HG03378 (cell line): ENCODE results near the gene TMEM87B.

Experiments used
- ATAC-seq: cut with Tn5 transposase; IDR thresholded peaks from one replicate; pipeline ENCODE4 v1.9.1; 2021; ENCODE audit warnings: mild to moderate bottlenecking, moderate library complexity; ENCODE audit not compliant: unreplicated experiment

TMEM87B gene

DNA sequence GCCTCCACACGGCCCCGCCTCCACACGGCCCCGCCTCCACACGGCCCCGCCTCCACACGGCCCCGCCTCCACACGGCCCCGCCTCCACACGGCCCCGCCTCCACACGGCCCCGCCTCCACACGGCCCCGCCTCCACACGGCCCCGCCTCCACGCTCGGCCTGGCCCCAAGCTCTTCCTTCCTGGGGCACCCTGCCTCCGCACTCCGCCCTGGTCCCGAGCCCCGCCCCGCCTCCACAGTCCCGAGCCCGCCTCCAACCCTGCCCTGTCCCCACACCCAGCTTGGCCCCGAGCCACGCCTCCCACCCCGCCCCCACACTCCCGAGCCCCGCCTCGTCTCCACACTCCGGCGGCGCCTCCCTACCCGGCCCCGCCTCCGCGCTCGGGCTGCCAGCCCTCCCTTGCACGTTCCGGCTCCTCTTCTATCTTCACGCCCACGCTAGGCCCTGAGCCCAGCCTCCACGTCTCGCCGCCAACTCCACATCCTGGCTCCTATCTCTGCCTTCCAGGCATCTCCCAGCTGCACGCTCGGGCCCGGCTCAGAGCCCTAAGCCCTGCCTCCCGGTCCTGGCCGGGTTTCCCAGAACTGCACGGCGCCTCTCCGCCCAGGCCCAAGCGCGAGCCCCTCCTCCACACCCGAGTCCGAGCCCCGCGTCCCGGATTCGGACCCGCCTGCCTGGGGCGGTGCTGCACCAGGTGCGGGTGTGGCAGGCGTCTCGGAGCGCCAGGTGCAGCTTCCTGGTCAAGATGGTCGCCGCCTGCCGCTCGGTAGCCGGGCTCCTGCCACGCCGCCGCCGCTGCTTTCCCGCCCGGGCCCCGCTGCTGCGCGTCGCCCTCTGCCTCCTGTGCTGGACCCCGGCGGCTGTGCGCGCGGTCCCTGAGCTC lies at the start of gene TMEM87B:
TSS of gene TMEM87B (plus strand) at position 423 of the 883 bp plus-strand sequence. CDS start at position 746, 323 bp downstream.
- peak; percentile 48 for ATAC-seq

GRCh38 chr2:112005406-112006075 lies 49.5 kb upstream of the TMEM87B start:
- ATAC-seq: no peak

DNA sequence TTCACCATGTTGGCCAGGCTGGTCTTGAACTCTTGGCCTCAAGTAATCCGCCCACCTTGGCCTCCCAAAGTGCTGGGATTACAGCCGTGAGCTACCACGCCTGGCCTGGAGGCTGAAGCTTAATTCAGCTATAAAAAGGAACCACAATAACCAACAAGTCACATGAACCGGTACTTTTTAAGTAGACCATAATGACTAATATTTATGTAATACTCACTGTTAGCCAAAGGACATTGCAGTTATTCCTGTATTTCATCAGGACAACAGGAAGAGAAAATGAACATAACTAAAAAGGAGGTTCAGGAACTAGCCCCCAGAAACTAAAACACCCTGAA lies 49.0 kb upstream of the TMEM87B start:
- ATAC-seq: no peak

DNA sequence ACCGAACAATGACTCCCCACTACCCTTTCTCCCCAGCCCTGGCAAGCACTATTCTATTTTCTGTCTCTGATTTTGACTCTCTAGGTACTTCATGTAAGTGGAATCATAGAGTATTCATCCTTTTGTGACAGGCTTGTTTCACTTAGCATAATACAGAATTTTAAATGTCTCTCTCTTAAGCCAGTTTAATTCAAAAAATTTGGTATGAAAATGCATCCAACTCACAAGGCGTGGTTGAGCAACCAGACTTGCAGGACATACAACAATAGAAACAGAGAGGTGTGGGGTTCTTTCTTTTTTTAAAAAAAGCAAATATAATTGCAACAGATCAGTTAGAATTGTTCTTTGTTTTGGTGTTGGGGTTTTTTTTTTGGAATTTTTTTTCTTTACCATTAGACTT lies 47.6 kb upstream of the TMEM87B start:
- ATAC-seq: no peak

- no peak for ATAC-seq
Measured at GRCh38 chr2:112008910-112009485, 46.1 kb upstream of the TMEM87B start.

DNA sequence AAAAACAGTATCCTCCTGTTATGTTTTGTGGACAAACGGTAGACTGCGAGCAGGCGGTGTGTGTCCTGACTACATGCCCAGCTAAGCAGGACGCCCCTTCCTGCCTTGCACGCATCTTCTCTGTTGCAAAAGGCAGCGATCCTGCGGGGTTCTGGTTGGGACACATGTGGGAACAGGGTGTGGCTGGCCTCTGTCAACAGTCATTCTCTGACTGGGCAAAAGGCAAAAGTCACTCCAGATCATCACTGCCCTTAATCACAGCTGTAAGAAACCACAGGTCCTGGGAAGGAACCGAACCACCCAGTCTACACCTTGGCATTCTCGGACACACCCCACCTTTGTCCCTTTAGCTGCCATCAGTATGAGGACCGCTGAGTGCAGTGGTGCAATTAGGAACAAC lies 44.3 kb upstream of the TMEM87B start:
- no peak for ATAC-seq

- ATAC-seq: no peak
Measured at GRCh38 chr2:112012556-112012955, 42.5 kb upstream of the TMEM87B start.

- ATAC-seq: no peak
Measured at GRCh38 chr2:112018846-112019245, 36.2 kb upstream of the TMEM87B start.

DNA sequence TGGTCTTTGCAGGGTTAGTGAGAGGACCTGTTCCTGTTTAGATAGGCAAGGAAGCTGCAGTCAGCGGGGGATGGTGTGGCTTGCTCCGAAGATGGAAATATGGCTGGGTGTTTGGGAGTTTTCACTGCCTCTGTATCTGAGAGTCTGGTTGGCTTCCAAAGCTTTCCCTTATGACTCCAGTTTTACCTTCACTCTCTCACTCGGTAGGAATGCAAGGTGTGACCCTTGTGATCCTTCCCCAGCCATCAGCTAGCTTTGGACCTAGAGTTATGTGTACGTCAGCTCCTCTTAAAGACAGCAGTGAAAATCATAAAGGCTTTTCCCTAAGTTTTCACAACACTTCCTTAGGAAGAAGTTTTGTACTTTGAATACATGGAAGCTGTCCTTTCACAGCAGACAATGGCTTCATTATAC lies 35.5 kb upstream of the TMEM87B start:
- ATAC-seq: no peak

DNA sequence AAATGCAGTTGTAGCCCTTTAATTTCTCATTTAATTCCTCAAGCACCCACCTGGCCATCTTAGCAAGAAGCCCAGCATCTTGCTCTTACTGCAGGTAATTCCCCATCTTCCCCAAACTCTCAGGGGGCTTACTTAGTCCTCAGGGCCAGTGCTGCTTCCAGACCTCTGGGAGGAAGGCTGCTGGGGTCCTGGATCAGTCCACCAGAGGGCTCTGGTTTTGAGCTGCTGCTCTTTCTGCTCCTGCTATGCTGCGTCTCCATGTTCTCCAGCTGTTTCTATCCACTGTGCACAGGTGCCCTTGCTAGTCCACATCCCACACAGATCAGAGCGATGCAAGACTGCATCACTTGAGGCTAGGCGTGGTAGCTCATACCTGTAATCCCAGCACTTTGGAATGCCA lies 34.5 kb upstream of the TMEM87B start:
- ATAC-seq: no peak

GRCh38 chr2:112021290-112021689 lies 33.8 kb upstream of the TMEM87B start:
- ATAC-seq: no peak

- no peak for ATAC-seq
Measured at GRCh38 chr2:112021781-112022231, 33.3 kb upstream of the TMEM87B start.

- ATAC-seq: no peak
Measured at GRCh38 chr2:112023707-112024106, 31.4 kb upstream of the TMEM87B start.

GRCh38 chr2:112024231-112024630 lies 30.8 kb upstream of the TMEM87B start:
- no peak for ATAC-seq

DNA sequence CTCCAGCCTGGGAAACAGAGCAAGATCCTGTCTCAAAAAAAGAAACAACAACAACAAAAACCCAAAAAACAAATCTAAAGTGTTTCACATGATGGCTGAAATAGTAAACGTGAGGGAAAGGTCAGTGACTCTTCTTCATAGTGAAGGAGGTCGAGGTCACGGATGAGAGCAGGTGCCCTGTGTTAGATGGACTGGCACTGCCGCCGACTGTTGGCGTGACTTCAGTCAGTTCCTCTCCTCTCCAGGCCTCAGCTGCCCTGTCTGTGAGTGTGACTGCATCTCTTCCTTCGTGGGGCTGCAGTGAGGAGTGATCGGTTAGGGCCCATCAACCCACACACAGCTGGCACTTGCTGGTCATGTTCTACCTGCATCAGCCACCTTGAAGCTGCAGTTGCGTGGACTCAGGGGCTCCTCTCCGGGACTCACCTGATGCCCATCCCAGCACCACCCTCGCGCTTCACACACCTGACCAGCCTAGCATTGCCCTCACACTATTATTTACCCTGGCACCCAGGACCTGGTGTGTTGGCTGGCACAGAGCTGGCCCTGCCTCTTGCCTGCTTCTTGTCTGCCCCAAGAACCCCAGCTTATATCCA lies 30.1 kb upstream of the TMEM87B start:
- ATAC-seq: no peak

DNA sequence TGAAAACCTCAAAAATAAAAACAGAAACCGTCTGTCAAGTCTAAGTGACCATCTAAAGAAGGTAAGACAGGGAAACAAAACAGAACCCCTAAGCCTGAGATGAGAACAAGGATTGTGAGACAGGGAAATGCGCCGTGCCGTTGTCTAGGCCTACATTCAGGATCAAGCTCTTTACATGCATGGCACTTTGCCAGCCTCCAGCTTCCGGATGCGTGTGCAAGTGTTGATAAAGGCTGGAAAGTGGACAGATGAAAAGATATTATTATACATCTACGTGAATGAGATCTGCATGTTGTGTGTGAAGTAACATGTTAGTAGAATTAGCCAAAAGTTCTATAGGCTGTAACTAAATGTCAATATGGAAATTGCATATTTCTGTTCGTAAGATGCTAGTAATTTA lies 28.6 kb upstream of the TMEM87B start:
- ATAC-seq: no peak

DNA sequence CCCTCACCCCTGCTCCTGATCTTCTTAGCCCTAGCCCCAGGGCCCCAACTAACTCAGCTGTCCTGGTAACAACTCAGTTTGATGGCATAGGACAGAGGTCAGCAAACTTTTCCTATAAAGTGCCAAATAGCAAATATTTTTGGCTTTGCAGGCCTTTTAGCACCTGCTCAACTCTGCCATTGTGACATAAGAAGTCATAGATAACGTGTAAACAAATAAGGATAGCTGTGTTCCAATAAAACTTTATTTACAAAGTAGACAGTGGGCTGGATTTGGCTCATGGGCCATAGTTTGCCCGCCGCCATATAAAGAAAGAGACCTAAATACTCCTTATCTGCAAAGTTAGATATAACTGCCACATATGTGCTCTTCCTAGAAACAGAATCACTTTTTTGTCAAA lies 27.3 kb upstream of the TMEM87B start:
- no peak for ATAC-seq

GRCh38 chr2:112029164-112029563 lies 25.9 kb upstream of the TMEM87B start:
- no peak for ATAC-seq

DNA sequence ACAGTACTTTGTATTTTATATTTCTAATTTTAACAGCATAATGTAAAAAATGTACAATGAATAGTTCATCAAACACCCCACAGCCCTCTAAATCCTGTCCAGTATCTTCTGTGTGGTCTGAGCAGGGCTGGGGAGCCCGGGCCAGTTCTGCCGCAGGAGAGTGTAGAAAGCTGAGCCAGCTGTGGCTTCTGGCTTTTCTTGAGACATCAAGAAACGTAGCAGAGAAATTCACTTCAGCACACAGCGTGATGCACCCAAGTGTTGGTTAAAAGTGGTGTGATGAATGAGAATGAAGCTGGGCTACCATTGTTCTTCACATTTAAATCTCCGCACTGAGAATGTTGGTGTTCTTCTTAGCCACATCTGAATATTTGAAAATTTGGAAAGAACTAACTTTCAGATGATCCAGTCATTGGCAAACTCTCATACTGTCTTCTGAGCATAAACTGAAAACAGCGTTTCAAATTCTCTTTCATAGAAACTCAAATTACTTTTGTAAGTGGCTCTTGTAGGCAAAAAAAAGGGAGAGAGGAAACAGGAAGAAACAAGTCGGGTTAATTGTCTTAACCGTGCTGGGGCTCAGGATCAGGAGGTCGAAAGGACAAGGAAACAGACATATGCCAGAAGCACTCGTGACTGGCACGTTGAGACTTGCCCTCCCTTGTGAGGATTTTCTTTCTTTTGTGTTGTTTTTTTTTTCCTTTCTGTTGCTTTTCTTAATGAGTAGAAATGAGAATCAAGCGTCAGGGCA lies 23.4 kb upstream of the TMEM87B start:
- no peak for ATAC-seq

- no peak for ATAC-seq
Measured at GRCh38 chr2:112032224-112032586, 22.9 kb upstream of the TMEM87B start.
